HEK293 (cell line): ENCODE data around the gene GPR137C.
A peak's percentile ranks its signal among the peaks of the same experiment; 100 is the strongest.

ENCODE experiments used
- CTCF ChIA-PET: fragments of 350-600 bp; formaldehyde crosslinking; extraction: SDS; loops from one replicate; lab custom pipeline; 2021; ENCODE audit warnings: antibody characterized with exemption; lab: Yijun Ruan, JAX
- POLR2A ChIA-PET: fragments of 300-600 bp; formaldehyde crosslinking; extraction: SDS; loops from one replicate; lab custom pipeline; 2020; ENCODE audit warnings: antibody characterized with exemption, inconsistent platforms; lab: Yijun Ruan, JAX
- H3K27ac ChIP-seq: fragments of 200-500 bp; sonication (Bioruptor generic); 2 replicates; pipeline ENCODE4 v1.5.1; 2014; ENCODE audit warnings: low read depth, low read length, control low read depth, inconsistent platforms; ENCODE audit errors: extremely low read depth
- H3K36me3 ChIP-seq, 2 experiments: fragments of 200-500 bp in 1 of 2; sonication (Bioruptor generic) in 1 of 2; 1 replicate in 1 of 2; 2 replicates in 1 of 2; pipeline ENCODE4 v1.5.1; 2014 to 2017; ENCODE audit warnings: inconsistent platforms in 2 of 2, low read length in 2 of 2; ENCODE audit not compliant: control insufficient read depth in 2 of 2, insufficient read depth in 1 of 2
- H3K4me1 ChIP-seq: fragments of 200-500 bp; sonication (Bioruptor generic); 2 replicates; pipeline ENCODE4 v1.5.1; 2014; ENCODE audit warnings: mild to moderate bottlenecking, low read length, inconsistent platforms; ENCODE audit not compliant: control insufficient read depth, insufficient read depth
- H3K4me3 ChIP-seq: 2 replicates; pipeline ENCODE4 v1.5.1; 2011; ENCODE audit warnings: low read depth, mild to moderate bottlenecking, control low read depth, low read length, moderate library complexity
- H3K9me3 ChIP-seq: fragments of 200-500 bp; sonication (Bioruptor generic); 2 replicates; pipeline ENCODE4 v1.5.1; 2014; ENCODE audit warnings: low read depth, low read length, inconsistent platforms; ENCODE audit not compliant: control insufficient read depth, insufficient read depth
- EGR2 ChIP-seq: fragments of 450-650 bp; formaldehyde crosslinking; IDR thresholded peaks from 2 replicates; pipeline ENCODE4 v1.5.1; 2016; ENCODE audit warnings: low read depth, missing biosample characterization, missing genetic modification characterization
- FEZF1 ChIP-seq: fragments of 450-650 bp; formaldehyde crosslinking; IDR thresholded peaks from 2 replicates; pipeline ENCODE4 v1.5.1; 2016; ENCODE audit warnings: missing biosample characterization, missing genetic modification characterization
- GLI2 ChIP-seq: fragments of 450-650 bp; formaldehyde crosslinking; IDR thresholded peaks from 2 replicates; pipeline ENCODE4; 2017; ENCODE audit warnings: missing biosample characterization, missing genetic modification characterization, low read depth, borderline replicate concordance
- SALL2 ChIP-seq: fragments of 450-650 bp; formaldehyde crosslinking; IDR thresholded peaks from 2 replicates; pipeline ENCODE4 v1.5.0; 2017; ENCODE audit warnings: missing biosample characterization, mild to moderate bottlenecking, missing genetic modification characterization, borderline replicate concordance
- SCRT1 ChIP-seq: fragments of 450-650 bp; formaldehyde crosslinking; IDR thresholded peaks from 2 replicates; pipeline ENCODE4 v1.5.1; 2016; ENCODE audit warnings: missing biosample characterization, missing genetic modification characterization, borderline replicate concordance
- SP7 ChIP-seq: fragments of 450-650 bp; formaldehyde crosslinking; IDR thresholded peaks from 2 replicates; pipeline ENCODE4 v1.5.1; 2016; ENCODE audit warnings: missing biosample characterization, missing genetic modification characterization
- TCF7L2 ChIP-seq: IDR thresholded peaks from 2 replicates; pipeline ENCODE4 v1.6.1; 2011; ENCODE audit warnings: low read depth, mild to moderate bottlenecking, inconsistent platforms, low read length, moderate library complexity, borderline replicate concordance
- YY2 ChIP-seq: fragments of 450-650 bp; formaldehyde crosslinking; IDR thresholded peaks from 2 replicates; pipeline ENCODE4 v1.5.1; 2016; ENCODE audit warnings: missing biosample characterization, missing genetic modification characterization
- ZBTB20 ChIP-seq: fragments of 450-650 bp; formaldehyde crosslinking; IDR thresholded peaks from 2 replicates; pipeline ENCODE4 v1.5.1; 2016; ENCODE audit warnings: missing biosample characterization, missing genetic modification characterization
- ZBTB21 ChIP-seq: fragments of 450-650 bp; formaldehyde crosslinking; IDR thresholded peaks from 2 replicates; pipeline ENCODE4 v1.5.1; 2017; ENCODE audit warnings: missing biosample characterization, missing genetic modification characterization
- ZNF23 ChIP-seq: fragments of 450-650 bp; formaldehyde crosslinking; IDR thresholded peaks from 2 replicates; pipeline ENCODE4 v1.5.1; 2016; ENCODE audit warnings: missing biosample characterization, missing genetic modification characterization, borderline replicate concordance
- ZNF24 ChIP-seq: fragments of 450-650 bp; formaldehyde crosslinking; IDR thresholded peaks from 2 replicates; pipeline ENCODE4 v1.5.1; 2016; ENCODE audit warnings: missing biosample characterization, missing genetic modification characterization
- ZNF350 ChIP-seq: fragments of 450-650 bp; formaldehyde crosslinking; IDR thresholded peaks from 2 replicates; pipeline ENCODE4 v1.5.0; 2017; ENCODE audit warnings: missing biosample characterization, mild to moderate bottlenecking, missing genetic modification characterization
- ZNF394 ChIP-seq: fragments of 450-650 bp; formaldehyde crosslinking; IDR thresholded peaks from 2 replicates; pipeline ENCODE4 v1.5.1; 2016; ENCODE audit warnings: missing biosample characterization, missing genetic modification characterization, mild to moderate bottlenecking, moderate library complexity, borderline replicate concordance
- ZNF521 ChIP-seq: fragments of 450-650 bp; formaldehyde crosslinking; IDR thresholded peaks from 2 replicates; pipeline ENCODE4 v1.5.1; 2017; ENCODE audit warnings: missing biosample characterization, mild to moderate bottlenecking, missing genetic modification characterization
- ZNF600 ChIP-seq: fragments of 450-650 bp; formaldehyde crosslinking; IDR thresholded peaks from 2 replicates; pipeline ENCODE4 v1.5.1; 2016; ENCODE audit warnings: missing biosample characterization, missing genetic modification characterization
- ZNF626 ChIP-seq: fragments of 450-650 bp; sonication (Bioruptor Pico); formaldehyde crosslinking; IDR thresholded peaks from 2 replicates; pipeline ENCODE4 v1.5.1; 2018; ENCODE audit warnings: missing biosample characterization, missing genetic modification characterization, inconsistent platforms
- ZNF629 ChIP-seq: fragments of 450-650 bp; formaldehyde crosslinking; IDR thresholded peaks from 2 replicates; pipeline ENCODE4 v1.5.1; 2017; ENCODE audit warnings: missing biosample characterization, missing genetic modification characterization
- ZNF660 ChIP-seq: fragments of 450-650 bp; IDR thresholded peaks from 2 replicates; pipeline ENCODE4 v1.5.1; 2018; ENCODE audit warnings: missing biosample characterization, mild to moderate bottlenecking, missing genetic modification characterization
- ZNF664 ChIP-seq: fragments of 450-650 bp; formaldehyde crosslinking; IDR thresholded peaks from 2 replicates; pipeline ENCODE4 v1.5.1; 2016; ENCODE audit warnings: missing biosample characterization, missing genetic modification characterization
- ZNF670 ChIP-seq: fragments of 450-650 bp; formaldehyde crosslinking; IDR thresholded peaks from 2 replicates; pipeline ENCODE4 v1.5.1; 2016; ENCODE audit warnings: missing biosample characterization, missing genetic modification characterization, low read depth
- ZNF747 ChIP-seq: fragments of 450-650 bp; formaldehyde crosslinking; IDR thresholded peaks from 2 replicates; pipeline ENCODE4 v1.5.1; 2016; ENCODE audit warnings: missing biosample characterization, missing genetic modification characterization
- ZNF843 ChIP-seq: fragments of 450-650 bp; formaldehyde crosslinking; IDR thresholded peaks from 2 replicates; pipeline ENCODE4 v1.5.1; 2016; ENCODE audit warnings: missing biosample characterization, missing genetic modification characterization
- ZSCAN23 ChIP-seq: fragments of 450-650 bp; formaldehyde crosslinking; IDR thresholded peaks from 2 replicates; pipeline ENCODE4 v1.5.1; 2016; ENCODE audit warnings: missing biosample characterization, missing genetic modification characterization
- TF ChIP-seq, protein P1 (sequence below): fragments of 450-650 bp; formaldehyde crosslinking; IDR thresholded peaks from 2 replicates; pipeline ENCODE4 v1.5.1; 2016; ENCODE audit warnings: missing biosample characterization, missing genetic modification characterization
- TF ChIP-seq, protein P2 (sequence below): fragments of 450-650 bp; formaldehyde crosslinking; IDR thresholded peaks from 2 replicates; pipeline ENCODE4 v1.5.1; 2016; ENCODE audit warnings: missing biosample characterization, missing genetic modification characterization
- TF ChIP-seq, protein P3 (sequence below): fragments of 450-650 bp; formaldehyde crosslinking; IDR thresholded peaks from 2 replicates; pipeline ENCODE4 v1.5.1; 2016; ENCODE audit warnings: missing biosample characterization, missing genetic modification characterization

GPR137C gene

DNA sequence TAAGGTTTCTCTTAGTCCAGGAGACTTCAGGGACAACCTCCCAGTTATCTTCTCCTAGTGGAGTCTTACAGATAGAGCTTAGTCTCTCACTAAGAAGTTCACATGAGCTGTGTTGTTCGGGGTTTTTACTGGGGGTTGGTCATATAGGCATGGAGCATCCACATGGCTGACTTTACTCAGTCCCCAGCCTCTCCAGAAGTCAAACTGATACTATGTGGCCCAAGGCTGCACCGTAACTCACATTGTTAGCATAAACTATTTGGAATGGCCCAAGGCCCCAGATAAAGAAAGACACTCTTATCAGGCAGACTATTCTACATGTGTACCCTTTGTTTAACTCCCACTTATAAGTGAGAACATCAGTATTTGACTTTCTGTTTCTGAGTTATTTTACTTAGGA is 23.2 kb downstream of the GPR137C start (continued):
- TF ChIP-seq, protein P1, sequence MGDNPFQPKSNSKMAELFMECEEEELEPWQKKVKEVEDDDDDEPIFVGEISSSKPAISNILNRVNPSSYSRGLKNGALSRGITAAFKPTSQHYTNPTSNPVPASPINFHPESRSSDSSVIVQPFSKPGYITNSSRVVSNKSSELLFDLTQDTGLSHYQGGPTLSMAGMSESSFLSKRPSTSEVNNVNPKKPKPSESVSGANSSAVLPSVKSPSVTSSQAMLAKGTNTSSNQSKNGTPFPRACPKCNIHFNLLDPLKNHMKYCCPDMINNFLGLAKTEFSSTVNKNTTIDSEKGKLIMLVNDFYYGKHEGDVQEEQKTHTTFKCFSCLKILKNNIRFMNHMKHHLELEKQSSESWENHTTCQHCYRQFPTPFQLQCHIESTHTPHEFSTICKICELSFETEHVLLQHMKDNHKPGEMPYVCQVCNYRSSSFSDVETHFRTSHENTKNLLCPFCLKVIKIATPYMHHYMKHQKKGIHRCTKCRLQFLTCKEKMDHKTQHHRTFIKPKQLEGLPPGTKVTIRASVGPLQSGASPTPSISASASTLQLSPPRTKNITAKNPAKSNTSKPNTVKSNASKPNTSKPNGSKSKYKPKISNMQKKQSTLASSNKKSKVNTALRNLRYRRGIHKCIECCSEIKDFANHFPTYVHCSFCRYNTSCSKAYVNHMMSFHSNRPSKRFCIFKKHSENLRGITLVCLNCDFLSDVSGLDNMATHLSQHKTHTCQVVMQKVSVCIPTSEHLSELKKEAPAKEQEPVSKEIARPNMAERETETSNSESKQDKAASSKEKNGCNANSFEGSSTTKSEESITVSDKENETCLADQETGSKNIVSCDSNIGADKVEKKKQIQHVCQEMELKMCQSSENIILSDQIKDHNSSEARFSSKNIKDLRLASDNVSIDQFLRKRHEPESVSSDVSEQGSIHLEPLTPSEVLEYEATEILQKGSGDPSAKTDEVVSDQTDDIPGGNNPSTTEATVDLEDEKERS (tag by site-specific recombination), result no peak
- TF ChIP-seq ZNF664 (no peak), SCRT1 (tag by site-specific recombination) (no peak), ZNF843 (no peak), ZNF23 (no peak), FEZF1 (tag by site-specific recombination) (no peak)
- TF ChIP-seq, all 188 proteins: peak for 0

DNA sequence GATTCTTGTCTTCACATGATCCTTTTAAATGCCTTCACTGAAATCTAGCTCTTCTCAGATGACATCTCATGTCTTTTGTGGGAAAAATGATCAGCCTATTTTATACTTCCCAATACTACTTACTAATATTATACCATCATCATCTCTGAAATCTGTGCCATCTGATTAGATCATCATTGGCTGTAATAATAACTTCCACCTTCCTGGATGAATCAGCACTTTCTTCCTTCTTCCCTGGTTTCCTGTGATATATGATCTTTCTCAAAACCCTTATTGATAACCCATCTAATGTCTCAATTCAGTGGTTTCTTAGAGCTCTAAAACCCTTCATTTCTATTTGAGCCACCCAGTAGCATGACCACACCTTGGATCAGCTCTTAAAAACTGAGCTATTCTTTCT is 30.9 kb downstream of the GPR137C start:
- POLR2A ChIA-PET, result interaction anchor here (1.4 kb wide), 1 partner anchor 31 kb away, joined by 4 read pairs; the partner anchor contains the start of genes GPR137C and TXNDC16
- CTCF ChIA-PET, result no interaction called here
- TF ChIP-seq ZNF521 (no peak), ZNF660 (tag by site-specific recombination) (no peak), SP7 (tag by site-specific recombination) (0 out of 2 replicates have a peak, but pooled peaks have one; percentile 16), EGR2 (tag by site-specific recombination) (no peak)
- Histone ChIP-seq H3K4me3 (no peak overlapping the region), H3K36me3 (no peaks in the 10 kb centered on the region), H3K9me3 (no peaks in the 10 kb centered on the region), H3K4me1 (no peaks in the 10 kb centered on the region), H3K27ac (no peak overlapping the region)

DNA sequence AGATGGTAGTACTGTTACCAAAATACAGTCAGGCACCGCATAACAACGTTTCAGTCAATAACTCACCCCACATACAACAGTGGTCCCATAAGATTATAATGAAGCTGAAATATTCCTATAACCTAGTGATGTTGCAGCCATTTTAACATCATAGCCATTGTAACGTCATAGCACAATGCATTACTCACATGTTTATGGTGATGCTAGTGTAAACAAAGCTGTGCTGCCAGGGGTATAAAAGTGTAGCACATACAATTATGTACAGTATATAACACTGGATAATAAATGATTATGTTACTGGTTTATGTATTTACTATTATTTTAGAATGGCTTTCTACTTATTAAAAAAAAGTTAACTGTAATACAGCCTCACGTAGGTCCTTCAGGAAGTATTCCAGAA is 37.0 kb downstream of the GPR137C start:
- Histone ChIP-seq H3K27ac (no peak overlapping the region), H3K9me3 (no peaks in the 10 kb centered on the region), H3K4me1 (no peaks in the 10 kb centered on the region), H3K4me3 (no peak overlapping the region), H3K36me3 (no peaks in the 10 kb centered on the region)
- CTCF ChIA-PET, result no interaction called here
- POLR2A ChIA-PET, result no interaction called here
- TF ChIP-seq YY2, result 0 out of 2 replicates have a peak, but pooled peaks have one; percentile 26
- TF ChIP-seq ZNF350 (tag by site-specific recombination), result no peak
- TF ChIP-seq ZBTB20, result no peak
- TF ChIP-seq ZNF24 (tag by site-specific recombination), result no peak
- no peak for TF ChIP-seq ZSCAN23
- peak; percentile 61; the same call in 1 of the 2 replicates for TF ChIP-seq ZBTB21
- TF ChIP-seq ZNF670 (tag by site-specific recombination), result no peak
- no peak for TF ChIP-seq GLI2 (tag by site-specific recombination)
- TF ChIP-seq ZNF629 (tag by site-specific recombination), result peak; percentile 69
- TF ChIP-seq ZNF394 (tag by site-specific recombination), result no peak
- TF ChIP-seq ZNF600, result no peak
- no peak for TF ChIP-seq ZNF626 (tag by site-specific recombination)
- TF ChIP-seq, protein P1 (tag by site-specific recombination), result no peak
- TF ChIP-seq ZNF747, result no peak
- no peak for TF ChIP-seq TCF7L2
- TF ChIP-seq, protein P2, sequence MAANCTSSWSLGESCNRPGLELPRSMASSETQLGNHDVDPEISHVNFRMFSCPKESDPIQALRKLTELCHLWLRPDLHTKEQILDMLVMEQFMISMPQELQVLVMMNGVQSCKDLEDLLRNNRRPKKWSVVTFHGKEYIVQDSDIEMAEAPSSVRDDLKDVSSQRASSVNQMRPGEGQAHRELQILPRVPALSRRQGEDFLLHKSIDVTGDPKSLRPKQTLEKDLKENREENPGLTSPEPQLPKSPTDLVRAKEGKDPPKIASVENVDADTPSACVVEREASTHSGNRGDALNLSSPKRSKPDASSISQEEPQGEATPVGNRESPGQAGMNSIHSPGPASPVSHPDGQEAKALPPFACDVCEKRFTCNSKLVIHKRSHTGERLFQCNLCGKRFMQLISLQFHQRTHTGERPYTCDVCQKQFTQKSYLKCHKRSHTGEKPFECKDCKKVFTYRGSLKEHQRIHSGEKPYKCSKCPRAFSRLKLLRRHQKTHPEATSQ (tag by site-specific recombination), result no peak
- no peak for TF ChIP-seq SALL2
- TF ChIP-seq, protein P3, sequence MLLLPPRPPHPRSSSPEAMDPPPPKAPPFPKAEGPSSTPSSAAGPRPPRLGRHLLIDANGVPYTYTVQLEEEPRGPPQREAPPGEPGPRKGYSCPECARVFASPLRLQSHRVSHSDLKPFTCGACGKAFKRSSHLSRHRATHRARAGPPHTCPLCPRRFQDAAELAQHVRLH (tag by site-specific recombination), result no peak
